SK-N-SH (cell line): ENCODE results near the gene PRKCH. TPM values are rescaled to one million over a fixed set of nuclear protein-coding genes. Genes with fewer than 3 reads are reported as not detected.
"Not testable (repeated sequence)": the region's sequence is repeated elsewhere in the genome, so short reads cannot be mapped to it uniquely, and the experiment has no call there.

Experiments
- CTCF ChIA-PET: fragments of 300-600, 350-600 bp; formaldehyde crosslinking; extraction: SDS; loops from one replicate; lab custom pipeline; 2021; lab: Yijun Ruan, JAX
- POLR2A ChIA-PET: fragments of 350-600 bp; sonication (Branson Sonifier 250); formaldehyde crosslinking; extraction: SDS; loops from one replicate; lab custom pipeline; 2020; ENCODE audit warnings: antibody characterized with exemption, inconsistent platforms; lab: Yijun Ruan, JAX
- DNase-seq: peaks from one replicate; pipeline ENCODE4 v3.0.0; 2012
- H2AFZ ChIP-seq: fragments of 200-600 bp; sonication (generic); 2 replicates; pipeline ENCODE4 v1.8.1; 2016; ENCODE audit warnings: antibody characterized with exemption, mild to moderate bottlenecking, low read depth
- H3F3A ChIP-seq: fragments of 200-600 bp; sonication (generic); replicated peaks from 2 replicates; pipeline ENCODE3; 2016; ENCODE audit warnings: antibody characterized with exemption, mild to moderate bottlenecking; ENCODE audit not compliant: insufficient read depth
- H3K27ac ChIP-seq, 2 experiments: fragments of 200-500 bp in 1 of 2; fragments of 200-600 bp in 1 of 2; sonication (Bioruptor generic) in 1 of 2; sonication (generic), shearing (Covaris generic) in 1 of 2; 2 replicates each; pipeline versions ENCODE4 v1.5.1 to v1.6.1; 2014 to 2016; ENCODE audit warnings: low read depth in 2 of 2, inconsistent platforms in 1 of 2, low read length in 1 of 2, mild to moderate bottlenecking in 1 of 2, mixed read lengths in 1 of 2
- H3K27me3 ChIP-seq: fragments of 200-600 bp; sonication (generic), shearing (Covaris generic); 2 replicates; pipeline ENCODE4 v1.6.1; 2016; ENCODE audit warnings: mixed run types; ENCODE audit not compliant: insufficient read depth
- H3K36me3 ChIP-seq, 2 experiments: fragments of 200-500 bp in 1 of 2; fragments of 200-600 bp in 1 of 2; sonication (Bioruptor generic) in 1 of 2; sonication (generic) in 1 of 2; replicated peaks in 1 of 2; 2 replicates each; pipeline versions ENCODE3 to v1.5.1; 2014 to 2016; ENCODE audit warnings: low read length in 1 of 2, mild to moderate bottlenecking in 1 of 2; ENCODE audit not compliant: insufficient read depth in 2 of 2, control insufficient read depth in 1 of 2
- H3K4me1 ChIP-seq, 2 experiments: fragments of 200-500 bp in 1 of 2; fragments of 200-600 bp in 1 of 2; sonication (Bioruptor generic) in 1 of 2; sonication (generic), shearing (Covaris generic) in 1 of 2; 2 replicates each; pipeline versions ENCODE4 v1.5.1 to v1.6.1; 2014 to 2016; ENCODE audit warnings: low read depth in 1 of 2, low read length in 1 of 2, mixed run types in 1 of 2; ENCODE audit not compliant: insufficient read depth in 2 of 2, control insufficient read depth in 1 of 2
- H3K4me2 ChIP-seq: fragments of 200-600 bp; sonication (generic), shearing (Covaris generic); 2 replicates; pipeline ENCODE4 v1.6.1; 2017; ENCODE audit warnings: mixed run types
- H3K4me3 ChIP-seq, 2 experiments: fragments of 200-500 bp in 1 of 2; fragments of 200-600 bp in 1 of 2; sonication (Bioruptor generic) in 1 of 2; sonication (generic), shearing (Covaris generic) in 1 of 2; 2 replicates each; pipeline versions ENCODE4 v1.5.1 to v1.8.1; 2014 to 2016; ENCODE audit warnings: low read depth in 2 of 2, inconsistent platforms in 1 of 2, low read length in 1 of 2, mild to moderate bottlenecking in 1 of 2, mixed read lengths in 1 of 2, moderate library complexity in 1 of 2
- H3K79me2 ChIP-seq: fragments of 200-600 bp; sonication (generic); 2 replicates; pipeline ENCODE4 v1.8.1; 2017; ENCODE audit warnings: mild to moderate bottlenecking; ENCODE audit not compliant: insufficient read depth
- H3K9ac ChIP-seq: fragments of 200-600 bp; sonication (generic); 2 replicates; pipeline ENCODE4 v1.6.1; 2017; ENCODE audit warnings: mixed run types
- H3K9me2 ChIP-seq: fragments of 200-600 bp; sonication (generic); 2 replicates; pipeline ENCODE4 v1.6.1; 2017; ENCODE audit warnings: mixed run types
- H3K9me3 ChIP-seq: fragments of 200-600 bp; sonication (generic); 2 replicates; pipeline ENCODE4 v1.6.1; 2017; ENCODE audit warnings: mixed run types, mild to moderate bottlenecking, moderate library complexity
- H4K20me1 ChIP-seq: fragments of 200-600 bp; sonication (generic); 2 replicates; pipeline ENCODE4 v1.6.1; 2017; ENCODE audit warnings: mild to moderate bottlenecking, mixed run types; ENCODE audit not compliant: insufficient read depth
- CHD2 ChIP-seq: fragments of 150-350 bp; IDR thresholded peaks from 2 replicates; pipeline ENCODE4 v1.6.1; 2018; ENCODE audit warnings: low read length; ENCODE audit not compliant: partially characterized antibody
- FOSL2 ChIP-seq: IDR thresholded peaks from 2 replicates; pipeline ENCODE4 v1.4.0; 2012; ENCODE audit warnings: low read depth, mild to moderate bottlenecking, moderate library complexity, borderline replicate concordance
- IRF3 ChIP-seq: fragments of 150-350 bp; IDR thresholded peaks from 2 replicates; pipeline ENCODE4 v1.6.1; 2016; ENCODE audit warnings: mild to moderate bottlenecking, low read depth, low read length
- MEF2A ChIP-seq: IDR thresholded peaks from 2 replicates; pipeline ENCODE4 v1.4.0; 2012; ENCODE audit warnings: low read depth, borderline replicate concordance
- NFIC ChIP-seq: IDR thresholded peaks from 2 replicates; pipeline ENCODE4 v1.4.0; 2012; ENCODE audit warnings: borderline replicate concordance
- RAD21 ChIP-seq: IDR thresholded peaks from 2 replicates; pipeline ENCODE4 v1.6.1; 2012; ENCODE audit warnings: mild to moderate bottlenecking, low read length
- SIN3A ChIP-seq: IDR thresholded peaks from 2 replicates; pipeline ENCODE4 v1.6.1; 2012; ENCODE audit warnings: low read depth, mild to moderate bottlenecking, low read length, moderate library complexity, borderline replicate concordance
- TEAD4 ChIP-seq: IDR thresholded peaks from 2 replicates; pipeline ENCODE4 v1.4.0; 2012; ENCODE audit warnings: mild to moderate bottlenecking, borderline replicate concordance; ENCODE audit not compliant: insufficient read depth
- ZBTB33 ChIP-seq: IDR thresholded peaks from 2 replicates; pipeline ENCODE4 v1.4.0; 2012; ENCODE audit warnings: low read depth, borderline replicate concordance
- WGBS: methylation state at CpG from one replicate; pipeline ENCODE4 v1.1.6; 2017; ENCODE audit warnings: low lambda C conversion rate; 5-methylcytosine and 5-hydroxymethylcytosine counted together
- polyA plus RNA-seq, 3 experiments: library from polyadenylated mRNA; depleted of rRNA; stranded (reverse); fragments of >200 nt; gene quantifications; 2 replicates each; pipeline ENCODE4 v1.2.3, GENCODE V29; 2012

The PRKCH gene
- polyA plus RNA-seq, 1 of the 3 experiments (the other 2 are of a cell fraction), result 4.2 TPM

- DNase-seq, result no peak
- no peak overlapping the region for H2AFZ ChIP-seq
- no peaks in the 10 kb centered on the region for H3F3A ChIP-seq
- ChIA-PET CTCF (interaction anchor here (2.6 kb wide), 1 partner anchor 8 kb away, joined by 5 read pairs; no protein-coding TSS in a partner anchor), POLR2A (no interaction called here)
- H3K4me1 ChIP-seq, result no peaks in the 10 kb centered on the region
- H3K27me3 ChIP-seq, result no peaks in the 10 kb centered on the region
- H3K4me3 ChIP-seq, result no peak overlapping the region
- H3K4me2 ChIP-seq, result no peak overlapping the region
- H3K9ac ChIP-seq, result no peak overlapping the region
- no peaks in the 10 kb centered on the region for H3K79me2 ChIP-seq
- TF ChIP-seq NFIC (no peak), MEF2A (no peak), RAD21 (no peak)
- H3K9me2 ChIP-seq, result no peaks in the 10 kb centered on the region
- no peaks in the 10 kb centered on the region for H4K20me1 ChIP-seq
- no peak overlapping the region for H3K27ac ChIP-seq
- H3K9me3 ChIP-seq, result no peaks in the 10 kb centered on the region; the same call in 1 of the 2 replicates
- H3K36me3 ChIP-seq, result no peaks in the 10 kb centered on the region
- 21% methylated on average over 2 of the region's 2 CpGs for WGBS
Observed at GRCh38 chr14:61304688-61305087, 16.7 kb upstream of the PRKCH start.

GRCh38 chr14:61308198-61308597, 13.2 kb upstream of the PRKCH start:
- Histone ChIP-seq H3K9ac (no peak overlapping the region), H3K4me1 (no peaks in the 10 kb centered on the region), H3K4me3 (no peak overlapping the region), H3K9me2 (no peaks in the 10 kb centered on the region), H3K4me2 (no peak overlapping the region), H3K9me3 (no peaks in the 10 kb centered on the region; the same call in 1 of the 2 replicates), H3K27me3 (no peaks in the 10 kb centered on the region), H3K36me3 (no peaks in the 10 kb centered on the region), H3K79me2 (no peaks in the 10 kb centered on the region), H3K27ac (no peak overlapping the region), H2AFZ (no peak overlapping the region), H3F3A (no peaks in the 10 kb centered on the region), H4K20me1 (no peaks in the 10 kb centered on the region)
- ChIA-PET POLR2A (no interaction called here), CTCF (interaction anchor here (1.5 kb wide), 1 partner anchor 12 kb away, joined by 4 read pairs; no protein-coding TSS in a partner anchor)
- 43% methylated on average over 3 of the region's 3 CpGs for WGBS
- TF ChIP-seq CHD2 (no peak), FOSL2 (no peak), IRF3 (no peak), TEAD4 (no peak), ZBTB33 (no peak), SIN3A (no peak)
- no peak for DNase-seq

GRCh38 chr14:61308701-61309100, 12.7 kb upstream of the PRKCH start:
- CTCF ChIA-PET, result interaction anchor here (1.5 kb wide), 1 partner anchor 12 kb away, joined by 4 read pairs; no protein-coding TSS in a partner anchor
- POLR2A ChIA-PET, H3K4me2 ChIP-seq, H3K27me3 ChIP-seq, H3K36me3 ChIP-seq, DNase-seq, H2AFZ ChIP-seq, H3K4me3 ChIP-seq, H4K20me1 ChIP-seq, H3K9me2 ChIP-seq, H3F3A ChIP-seq, H3K27ac ChIP-seq, H3K4me1 ChIP-seq, H3K79me2 ChIP-seq, H3K9me3 ChIP-seq, H3K9ac ChIP-seq: not testable (repeated sequence)
- 57% methylated on average over 4 of the region's 4 CpGs for WGBS
